Activated naive CD4-positive, alpha-beta T cell treated with anti-CD3 and anti-CD28 coated beads, Interleukin-2, amount 50 U/mL, for 16 hours (primary cell): Measurements from ENCODE around the gene MYCBPAP.

Experiments
- DNase-seq: peaks from one replicate; pipeline ENCODE4 v3.0.0-alpha.2; 2020

MYCBPAP gene

DNA sequence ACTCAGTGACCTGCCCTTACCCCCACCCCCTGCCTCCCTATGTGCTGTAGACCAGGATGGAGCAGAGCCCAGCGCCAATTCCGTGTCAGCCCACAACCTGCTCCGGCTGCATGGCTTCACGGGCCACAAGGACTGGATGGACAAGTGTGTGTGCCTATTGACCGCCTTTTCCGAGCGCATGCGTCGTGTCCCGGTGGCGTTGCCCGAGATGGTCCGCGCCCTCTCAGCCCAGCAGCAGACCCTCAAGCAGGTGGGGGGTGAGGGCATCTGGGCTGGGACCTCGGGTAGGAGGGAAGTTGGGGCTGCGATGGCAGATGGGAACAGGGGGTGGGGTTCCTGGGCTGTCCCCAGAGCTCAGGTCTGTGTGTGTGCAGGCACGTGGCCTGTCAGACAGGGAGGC, 46.0 kb downstream of the MYCBPAP start:
- no peak for DNase-seq

DNA sequence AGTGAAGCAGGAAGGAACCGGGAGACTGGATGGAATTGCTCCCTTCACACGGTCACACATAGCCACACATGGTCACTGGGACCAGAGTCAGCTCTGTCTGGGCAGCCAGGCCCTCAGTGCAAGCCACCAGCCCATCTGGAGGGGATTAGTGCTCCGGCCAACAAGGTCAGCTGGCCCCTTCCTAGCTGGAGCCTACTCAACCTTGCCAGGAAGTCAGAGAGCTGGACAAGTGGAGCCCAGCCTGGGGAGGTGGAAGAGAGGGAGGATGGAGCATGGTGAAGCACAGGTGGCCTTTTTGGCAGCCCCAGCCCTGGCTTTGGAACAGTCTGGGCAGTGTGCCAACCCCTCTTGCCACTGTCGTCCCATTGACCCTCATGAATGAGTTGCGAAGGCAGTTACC, 48.6 kb downstream of the MYCBPAP start:
- DNase-seq, result no peak

DNA sequence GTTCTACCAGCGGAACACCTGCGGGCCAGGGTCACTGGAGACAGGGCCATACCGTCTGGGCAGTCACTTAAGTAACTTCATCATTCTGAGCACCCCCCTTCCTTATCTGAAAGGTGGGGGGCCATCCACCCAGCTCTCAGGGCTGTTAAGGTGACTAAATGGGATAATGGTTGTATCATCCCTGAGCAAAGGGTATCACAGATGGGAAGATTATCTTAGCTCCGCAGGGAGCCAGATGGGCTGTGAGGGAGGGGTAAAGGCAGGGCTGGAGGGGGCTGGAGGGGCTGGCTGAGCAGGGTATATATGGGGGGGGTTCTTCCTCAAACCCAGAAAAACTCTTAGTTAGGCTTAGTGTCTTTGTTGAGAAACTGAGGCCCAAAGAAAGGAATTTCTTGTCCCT, 49.4 kb downstream of the MYCBPAP start:
- DNase-seq, result no peak

DNA sequence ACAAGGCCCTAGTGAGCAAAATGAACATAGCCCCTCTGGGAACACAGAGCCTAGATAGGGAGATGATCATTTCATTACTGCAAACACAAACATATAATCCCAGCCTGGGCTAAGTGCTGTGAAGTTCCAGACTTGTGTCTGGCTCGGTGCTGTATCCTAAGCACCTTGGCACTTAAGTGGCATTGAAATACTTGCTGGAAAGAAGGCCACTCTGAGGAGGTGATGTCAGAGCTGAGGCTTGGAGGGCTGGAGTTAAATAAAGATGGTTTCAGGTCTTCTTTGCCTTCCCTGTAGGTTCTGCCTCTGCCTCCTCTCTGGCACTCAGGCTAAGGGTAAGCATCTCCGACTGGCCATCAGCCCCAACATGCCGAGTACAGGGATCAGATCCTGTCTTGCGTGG, 49.9 kb downstream of the MYCBPAP start:
- DNase-seq, result no peak

DNA sequence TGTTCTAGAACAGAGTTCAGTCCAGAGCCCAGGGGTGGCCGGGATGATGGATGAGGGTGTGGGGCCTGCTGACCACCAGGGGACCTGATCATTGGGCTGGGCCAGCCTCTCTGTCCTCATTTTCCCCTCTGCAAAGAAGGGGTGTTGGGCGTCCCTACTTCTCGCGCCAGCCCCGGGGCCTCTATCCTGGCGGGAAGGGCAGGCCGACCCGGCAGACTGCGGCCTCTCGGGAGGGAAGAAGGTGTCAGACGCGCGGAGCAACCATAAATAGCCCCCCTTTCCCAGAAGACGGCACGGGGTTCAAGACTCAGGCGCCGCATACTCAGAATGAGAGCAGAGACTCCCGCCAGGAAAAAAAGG, 50.3 kb downstream of the MYCBPAP start:
- DNase-seq, result no peak

DNA sequence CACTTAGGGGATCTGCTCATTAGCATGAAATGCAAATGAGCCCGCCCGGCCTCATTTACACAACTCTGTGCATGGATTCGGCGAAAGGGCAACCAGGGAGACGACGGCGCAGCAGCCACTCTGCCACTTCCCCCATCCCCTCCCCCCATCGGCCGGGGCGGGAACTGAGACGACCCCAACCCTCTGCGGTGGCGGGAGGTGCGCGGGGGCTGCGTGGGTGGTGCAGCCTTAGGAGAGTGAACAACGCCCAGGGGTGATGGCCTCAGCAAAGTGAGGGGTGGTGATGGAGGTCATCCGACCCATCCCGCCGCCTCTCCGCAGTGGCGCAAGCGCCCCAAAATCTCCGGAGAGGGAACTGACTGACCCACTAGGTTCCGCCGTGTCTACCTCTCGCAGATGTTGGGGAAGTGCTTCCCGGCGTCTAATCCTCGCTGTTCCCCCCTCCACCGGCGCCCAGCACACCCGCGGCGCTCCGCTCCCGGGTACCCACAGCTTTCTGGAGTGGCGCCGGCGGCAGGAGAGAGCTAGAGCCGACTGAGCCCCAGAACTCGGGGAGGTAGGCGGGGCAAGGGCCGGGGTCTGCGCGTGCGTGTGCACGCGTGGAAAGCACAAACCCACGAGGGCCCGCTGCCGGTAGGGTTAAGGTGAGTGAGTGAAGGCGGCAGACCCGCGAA, 50.8 kb downstream of the MYCBPAP start:
- peak; percentile 24 for DNase-seq

DNA sequence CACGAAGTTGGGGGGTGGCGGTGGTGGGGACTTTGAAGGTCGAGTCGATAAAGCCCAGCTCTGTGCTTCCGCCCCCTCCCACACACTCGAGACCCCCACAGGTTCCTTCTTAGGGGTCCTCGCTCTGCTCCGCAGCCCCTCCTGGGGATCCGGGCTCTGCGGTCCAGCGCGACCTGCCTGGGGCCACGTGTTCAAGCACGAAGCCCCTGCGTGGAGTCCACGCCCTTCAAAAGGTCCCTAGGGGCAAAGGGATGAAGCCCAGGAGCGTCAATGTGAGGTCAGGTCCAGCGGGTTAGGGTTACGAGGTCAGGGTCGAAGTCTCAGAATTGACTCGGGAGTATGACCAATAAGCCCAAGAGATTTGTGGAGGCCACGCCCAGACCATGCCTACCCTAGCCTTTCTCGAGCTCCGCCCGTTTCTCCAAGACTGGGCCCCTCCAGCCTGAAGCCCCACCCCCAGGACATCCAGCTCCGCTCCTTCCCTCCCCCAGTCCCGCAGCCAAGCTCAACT, 51.5 kb downstream of the MYCBPAP start:
- peak; percentile 32 for DNase-seq

DNA sequence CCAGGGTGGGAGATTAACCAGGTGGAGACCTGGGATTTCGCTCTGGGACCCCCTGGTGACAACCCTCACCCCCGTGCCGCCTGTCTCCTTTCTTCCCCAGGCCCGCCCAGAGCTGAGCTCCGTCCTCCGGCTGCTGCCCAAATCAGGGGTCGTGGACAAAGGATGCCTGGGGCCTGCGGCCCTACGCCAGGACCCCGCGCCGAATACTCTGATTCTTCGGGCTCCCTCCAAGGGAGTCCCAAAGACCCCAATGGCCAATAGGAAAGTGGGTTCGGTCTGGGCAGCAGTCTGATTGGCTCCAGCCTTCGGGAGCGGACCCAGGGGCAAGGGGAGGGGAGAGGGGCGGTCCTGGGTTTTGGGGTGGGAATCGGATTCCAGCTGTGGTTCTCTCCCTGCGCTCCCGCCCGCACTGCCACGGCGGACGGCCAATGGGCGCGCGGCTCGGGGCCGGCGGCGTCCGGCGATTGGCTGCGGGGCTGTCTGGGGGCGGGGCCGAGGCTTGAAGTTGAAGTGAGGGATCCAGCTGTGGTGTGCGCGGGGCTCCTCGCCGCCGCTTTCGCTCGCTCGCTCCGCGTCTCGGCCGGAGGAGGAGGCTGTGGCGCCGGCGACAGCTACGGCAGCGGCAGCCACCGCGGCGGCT, 52.1 kb downstream of the MYCBPAP start, which contains the start of gene CACNA1G:
CACNA1G (plus strand) TSS at position 531 of the 640 bp plus-strand sequence. CDS start 745 bp downstream, outside the sequence.
- peak; percentile 90 for DNase-seq

DNA sequence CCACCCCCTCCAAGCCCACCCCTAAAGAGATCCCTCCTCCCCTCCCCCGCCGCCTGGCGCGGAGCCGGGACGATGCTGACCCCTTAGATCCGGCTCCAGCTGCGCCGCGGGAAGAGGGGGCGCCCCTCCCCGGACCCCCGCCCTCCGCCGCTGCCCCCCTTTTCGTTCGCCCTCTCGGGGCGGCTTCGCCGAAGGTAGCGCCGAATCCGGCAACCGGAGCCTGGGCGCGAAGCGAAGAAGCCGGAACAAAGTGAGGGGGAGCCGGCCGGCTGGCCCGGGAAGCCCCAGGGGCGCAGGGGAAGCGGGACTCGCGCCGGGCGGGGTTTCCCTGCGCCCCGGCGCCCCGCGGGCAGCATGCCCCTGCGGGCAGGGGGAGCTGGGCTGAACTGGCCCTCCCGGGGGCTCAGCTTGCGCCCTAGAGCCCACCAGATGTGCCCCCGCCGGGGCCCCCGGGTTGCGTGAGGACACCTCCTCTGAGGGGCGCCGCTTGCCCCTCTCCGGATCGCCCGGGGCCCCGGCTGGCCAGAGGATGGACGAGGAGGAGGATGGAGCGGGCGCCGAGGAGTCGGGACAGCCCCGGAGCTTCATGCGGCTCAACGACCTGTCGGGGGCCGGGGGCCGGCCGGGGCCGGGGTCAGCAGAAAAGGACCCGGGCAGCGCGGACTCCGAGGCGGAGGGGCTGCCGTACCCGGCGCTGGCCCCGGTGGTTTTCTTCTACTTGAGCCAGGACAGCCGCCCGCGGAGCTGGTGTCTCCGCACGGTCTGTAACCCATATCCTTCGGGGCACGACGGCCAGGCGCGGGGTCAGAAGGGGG, 52.9 kb downstream of the MYCBPAP start:
- no peak for DNase-seq

DNA sequence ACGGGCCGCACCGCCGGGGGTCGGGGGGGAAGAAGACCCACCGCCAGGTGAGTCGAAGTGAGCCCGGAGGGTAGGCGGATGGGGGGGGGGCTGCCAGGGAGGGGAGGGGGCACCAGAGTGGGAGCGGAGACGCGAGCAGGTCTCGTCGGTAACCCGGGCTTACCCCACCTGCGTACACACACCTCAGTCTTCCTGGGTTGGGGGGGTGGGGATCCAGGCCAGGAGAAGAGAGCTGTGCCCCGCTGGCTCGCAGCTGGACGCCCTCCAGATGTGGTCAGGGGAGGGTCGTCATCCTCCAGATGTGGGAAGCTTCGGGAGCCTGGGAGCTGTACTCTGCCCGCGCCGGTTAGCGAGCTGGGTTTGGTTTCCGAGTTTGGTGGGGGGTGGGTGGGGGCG, 53.5 kb downstream of the MYCBPAP start:
- no peak for DNase-seq

DNA sequence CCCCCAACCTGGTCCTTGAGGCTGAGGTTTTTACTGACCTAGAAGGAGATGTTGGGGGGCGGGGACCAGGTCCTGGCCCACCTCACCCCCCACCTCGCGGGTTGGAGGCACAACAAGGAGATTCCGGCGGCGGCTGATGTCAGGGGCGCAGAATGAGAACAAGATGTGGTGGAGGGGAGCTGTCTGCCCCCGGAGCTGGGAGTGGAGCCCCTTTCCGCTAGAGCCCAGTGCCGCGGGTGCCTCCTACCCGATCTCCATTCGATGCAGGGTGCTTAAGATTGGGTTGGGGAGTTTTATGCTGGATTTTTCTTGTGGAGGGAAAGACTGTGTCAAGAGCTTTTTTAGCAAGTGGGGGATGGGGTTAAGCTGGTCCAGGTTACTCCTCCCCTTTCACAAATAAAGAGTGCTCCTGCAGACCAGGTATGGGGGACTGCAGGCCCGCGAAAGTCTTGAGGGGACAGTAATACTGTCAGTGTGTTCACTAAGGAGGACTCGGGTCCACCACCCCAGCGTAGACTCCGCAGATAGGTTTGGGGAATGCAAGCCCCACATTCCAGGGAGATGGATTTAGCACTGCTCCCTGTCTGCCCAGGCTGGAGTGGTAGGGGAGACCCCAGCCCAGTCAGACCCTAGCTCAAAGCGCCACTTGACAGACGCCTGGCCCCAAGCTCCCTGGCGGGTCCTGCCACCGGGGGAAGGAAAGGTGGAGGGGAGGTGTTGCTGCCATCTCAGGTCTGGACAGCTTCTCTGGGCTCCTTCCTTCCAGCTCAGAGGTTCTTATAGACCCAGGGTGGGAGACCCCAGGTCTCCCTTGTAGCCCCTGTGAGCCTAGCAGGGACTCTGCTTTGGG, 54.2 kb downstream of the MYCBPAP start:
- peak; percentile 19 for DNase-seq

DNA sequence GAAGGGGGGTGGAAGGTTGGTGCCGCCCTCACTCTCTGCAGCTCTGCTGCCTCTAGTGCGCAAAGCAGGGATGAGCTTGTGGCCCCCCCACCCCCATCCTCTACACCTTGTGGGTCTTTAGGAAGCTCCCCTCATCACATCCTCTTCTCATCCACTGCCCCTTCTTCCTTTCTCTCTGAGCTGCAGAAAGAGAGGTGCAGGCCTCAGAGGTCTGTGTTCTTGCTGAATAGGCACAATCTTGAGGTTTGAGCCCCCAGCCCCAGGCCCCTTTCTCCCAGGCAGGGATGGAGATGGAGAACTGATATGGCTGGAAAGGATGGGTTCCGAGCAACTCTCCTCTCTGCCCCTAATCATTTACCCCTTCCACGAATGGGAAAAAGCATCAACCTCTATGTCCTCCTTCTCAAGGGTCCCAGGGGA, 54.9 kb downstream of the MYCBPAP start:
- peak; percentile 22 for DNase-seq

DNA sequence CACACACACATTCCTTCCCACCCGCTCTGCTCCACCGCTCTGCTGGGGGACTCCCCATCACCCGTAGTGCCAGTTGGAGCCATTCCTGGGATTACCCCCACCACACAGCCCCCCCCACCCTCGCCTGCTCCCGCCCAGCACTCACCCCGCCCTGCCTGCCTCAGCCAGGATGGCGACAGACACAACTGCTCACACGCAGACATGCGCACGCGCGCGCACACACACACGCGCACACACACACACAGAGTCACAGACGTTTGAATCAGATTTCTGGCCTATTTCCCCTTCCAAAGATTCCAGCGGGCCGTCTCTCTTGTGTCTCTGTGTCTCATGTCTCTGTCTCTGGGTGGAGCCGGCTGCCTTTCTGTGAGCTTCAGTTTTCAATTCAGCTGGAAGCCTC, 56.7 kb downstream of the MYCBPAP start:
- DNase-seq, result peak; percentile 20

DNA sequence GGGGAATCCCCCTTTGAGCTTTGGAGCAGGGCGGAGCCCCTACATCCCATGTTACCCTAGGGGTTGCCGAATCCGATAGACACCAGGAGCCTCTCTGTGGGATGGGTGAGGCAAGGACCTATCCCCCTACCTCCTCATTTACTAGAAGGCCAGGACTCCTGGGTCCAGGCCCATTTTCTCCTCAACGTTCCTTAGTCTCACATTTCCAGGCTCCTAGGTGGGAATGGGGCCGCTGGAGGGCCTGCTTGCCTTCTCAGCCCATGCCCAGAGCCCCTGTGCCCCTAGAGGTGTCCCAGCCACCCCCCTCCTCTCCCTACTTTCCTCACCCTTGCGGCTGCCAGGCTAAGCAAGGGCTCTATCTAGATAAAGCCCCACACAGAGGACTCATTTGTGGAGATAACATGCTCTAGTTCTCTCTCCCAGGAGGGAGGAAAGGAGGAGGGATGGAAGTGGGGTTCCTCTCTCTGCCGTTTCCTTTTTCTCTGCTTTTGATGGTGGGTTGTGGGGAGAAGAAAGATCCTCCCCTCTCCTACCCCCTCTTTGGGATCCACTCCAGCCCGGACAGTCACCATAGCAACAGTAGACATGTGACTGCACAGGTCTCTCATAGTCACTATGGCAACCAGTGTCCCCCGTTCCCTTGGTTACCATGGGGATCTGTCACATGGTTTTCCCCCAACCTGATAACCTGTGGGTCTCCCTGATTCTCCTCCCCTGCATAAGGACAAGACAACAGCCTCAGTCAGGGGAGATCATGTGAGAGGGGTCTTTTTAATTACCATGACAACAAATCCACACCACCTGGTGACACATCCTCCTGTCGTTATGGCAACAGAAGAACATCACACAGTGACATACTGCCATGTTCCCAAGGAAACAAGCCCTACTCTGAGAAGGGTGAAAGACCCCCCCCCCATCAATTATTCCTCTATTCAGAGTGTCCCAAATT, 57.4 kb downstream of the MYCBPAP start:
- no peak for DNase-seq

DNA sequence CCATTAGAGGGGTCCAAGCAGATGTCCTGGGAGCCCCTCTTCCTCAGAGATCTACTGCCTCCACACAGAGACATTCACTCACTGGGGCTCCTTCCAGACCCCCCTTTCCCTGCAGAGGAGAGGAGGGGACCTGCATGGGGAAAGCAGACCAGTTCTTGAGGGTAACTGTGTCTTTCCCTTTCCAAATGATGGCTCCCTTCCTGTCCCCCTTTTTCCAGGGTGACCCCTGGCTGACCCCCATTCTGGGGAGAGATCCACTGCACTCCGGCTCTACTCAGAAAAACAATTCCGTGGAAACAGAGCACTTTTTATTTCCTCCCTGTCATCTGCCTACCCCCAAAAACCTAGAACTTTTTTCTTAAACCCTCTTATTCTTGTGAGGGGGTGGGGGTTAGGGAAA, 58.6 kb downstream of the MYCBPAP start:
- DNase-seq, result no peak

DNA sequence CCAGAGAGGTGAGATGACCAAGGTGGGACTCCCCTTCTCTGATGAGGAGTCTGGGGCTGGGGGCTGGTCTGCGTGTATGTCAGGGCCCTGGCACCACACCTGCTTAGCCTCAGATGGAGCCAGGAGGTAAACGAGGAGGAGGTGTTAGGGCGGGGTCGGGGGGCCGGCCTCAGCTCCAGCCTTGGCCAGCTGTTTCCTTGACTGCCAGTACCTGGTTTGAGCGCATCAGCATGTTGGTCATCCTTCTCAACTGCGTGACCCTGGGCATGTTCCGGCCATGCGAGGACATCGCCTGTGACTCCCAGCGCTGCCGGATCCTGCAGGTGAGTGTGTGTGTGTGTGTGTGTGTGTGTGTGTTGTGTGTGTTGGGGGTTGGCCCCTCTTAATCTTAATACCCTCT, 60.4 kb downstream of the MYCBPAP start:
- DNase-seq, result no peak

DNA sequence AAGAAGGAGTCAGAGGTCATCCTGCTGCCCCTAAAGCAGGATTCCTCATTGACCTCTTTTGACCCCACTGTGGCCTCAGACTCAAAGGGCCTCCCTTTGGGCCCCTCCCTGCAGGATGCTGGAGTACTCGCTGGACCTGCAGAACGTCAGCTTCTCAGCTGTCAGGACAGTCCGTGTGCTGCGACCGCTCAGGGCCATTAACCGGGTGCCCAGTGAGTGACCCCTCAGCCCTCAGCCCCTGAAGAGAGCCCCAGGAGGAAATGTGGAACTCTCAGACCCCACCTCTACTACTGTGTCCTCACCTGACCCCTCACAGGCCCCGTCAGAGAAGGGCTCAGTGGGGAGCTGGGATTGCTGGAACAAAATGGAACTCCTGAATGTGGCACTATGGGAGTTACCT, 61.4 kb downstream of the MYCBPAP start:
- DNase-seq, result no peak

DNA sequence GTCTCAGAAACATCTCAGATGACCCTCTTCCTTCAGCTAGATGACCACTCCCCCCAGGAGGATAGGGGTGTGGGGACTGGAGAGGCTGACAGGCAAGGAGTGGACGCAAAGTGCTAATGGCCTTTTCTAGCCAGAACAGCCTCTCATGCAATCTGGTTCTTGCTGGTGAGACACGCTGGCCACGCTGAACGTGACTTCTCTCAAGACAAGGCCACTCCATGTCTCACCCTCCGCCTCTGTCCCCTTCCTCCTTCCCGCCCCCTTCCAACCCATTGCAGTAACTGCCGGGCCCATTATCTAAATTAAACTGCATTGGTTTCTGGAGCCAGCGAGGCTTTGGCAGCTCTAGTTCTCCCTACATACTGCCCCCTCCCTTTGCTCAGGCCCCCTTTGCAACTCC, 61.8 kb downstream of the MYCBPAP start:
- no peak for DNase-seq

DNA sequence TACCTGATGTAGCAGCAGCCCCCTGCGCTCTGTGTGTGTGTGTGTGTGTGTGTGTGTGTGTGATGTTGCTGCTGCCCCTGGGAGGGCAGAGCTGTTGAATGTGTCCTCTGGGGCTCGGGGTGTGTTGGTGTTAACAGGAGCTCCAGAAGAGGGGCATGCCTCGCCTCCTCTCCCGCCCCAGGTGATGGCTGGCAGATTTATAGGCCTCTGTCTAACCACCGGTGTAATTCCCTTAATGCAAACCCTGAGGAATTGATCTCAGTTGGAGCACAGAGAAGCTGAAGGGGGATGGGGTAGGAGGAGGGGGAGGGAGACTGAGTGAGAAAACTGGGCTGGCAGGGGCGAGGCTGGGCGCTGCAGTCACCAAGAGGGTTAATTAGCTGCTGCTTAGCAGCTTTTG, 62.3 kb downstream of the MYCBPAP start:
- no peak for DNase-seq

DNA sequence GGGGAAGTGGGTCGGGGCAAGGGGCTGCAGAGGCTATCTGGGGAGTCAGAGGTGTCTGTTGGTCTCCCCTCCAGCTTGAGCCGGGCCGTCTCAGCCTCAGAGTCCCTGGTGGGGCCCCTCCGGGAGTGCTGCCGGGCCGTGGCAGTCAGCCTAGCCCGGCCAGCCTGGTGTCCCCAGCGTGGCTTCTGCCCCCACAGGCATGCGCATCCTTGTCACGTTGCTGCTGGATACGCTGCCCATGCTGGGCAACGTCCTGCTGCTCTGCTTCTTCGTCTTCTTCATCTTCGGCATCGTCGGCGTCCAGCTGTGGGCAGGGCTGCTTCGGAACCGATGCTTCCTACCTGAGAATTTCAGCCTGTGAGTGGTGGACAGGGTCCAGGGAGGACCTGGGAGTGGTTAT, 63.4 kb downstream of the MYCBPAP start:
- DNase-seq, result no peak

DNA sequence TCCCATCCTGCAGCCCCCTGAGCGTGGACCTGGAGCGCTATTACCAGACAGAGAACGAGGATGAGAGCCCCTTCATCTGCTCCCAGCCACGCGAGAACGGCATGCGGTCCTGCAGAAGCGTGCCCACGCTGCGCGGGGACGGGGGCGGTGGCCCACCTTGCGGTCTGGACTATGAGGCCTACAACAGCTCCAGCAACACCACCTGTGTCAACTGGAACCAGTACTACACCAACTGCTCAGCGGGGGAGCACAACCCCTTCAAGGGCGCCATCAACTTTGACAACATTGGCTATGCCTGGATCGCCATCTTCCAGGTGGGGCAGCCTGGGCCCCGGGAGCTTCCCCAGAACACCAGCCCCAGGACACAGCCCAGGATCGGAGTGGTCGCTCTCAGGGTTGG, 64.3 kb downstream of the MYCBPAP start:
- no peak for DNase-seq
